ENCODE measurements around the gene AIG1.

DNA sequence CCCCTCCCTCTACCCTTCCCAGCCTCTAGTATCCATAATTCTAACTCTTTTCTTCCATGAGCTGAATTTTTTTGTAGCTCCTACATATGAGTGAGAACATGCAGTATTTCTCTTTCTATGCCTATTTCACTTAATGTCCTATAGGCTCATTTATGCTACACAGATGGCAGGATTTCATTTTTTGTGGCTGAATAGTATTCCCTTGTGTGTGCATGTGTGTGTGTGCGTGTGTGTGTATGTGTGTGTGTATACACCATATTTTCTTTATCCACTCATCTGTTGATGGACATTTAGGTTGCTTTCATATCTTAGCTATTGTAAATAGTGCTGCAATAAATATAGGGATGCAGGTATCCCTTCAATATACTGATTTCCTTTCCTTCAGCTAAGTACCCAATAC lies 288.8 kb downstream of the AIG1 start:
- TF ChIP-seq, protein P1, sequence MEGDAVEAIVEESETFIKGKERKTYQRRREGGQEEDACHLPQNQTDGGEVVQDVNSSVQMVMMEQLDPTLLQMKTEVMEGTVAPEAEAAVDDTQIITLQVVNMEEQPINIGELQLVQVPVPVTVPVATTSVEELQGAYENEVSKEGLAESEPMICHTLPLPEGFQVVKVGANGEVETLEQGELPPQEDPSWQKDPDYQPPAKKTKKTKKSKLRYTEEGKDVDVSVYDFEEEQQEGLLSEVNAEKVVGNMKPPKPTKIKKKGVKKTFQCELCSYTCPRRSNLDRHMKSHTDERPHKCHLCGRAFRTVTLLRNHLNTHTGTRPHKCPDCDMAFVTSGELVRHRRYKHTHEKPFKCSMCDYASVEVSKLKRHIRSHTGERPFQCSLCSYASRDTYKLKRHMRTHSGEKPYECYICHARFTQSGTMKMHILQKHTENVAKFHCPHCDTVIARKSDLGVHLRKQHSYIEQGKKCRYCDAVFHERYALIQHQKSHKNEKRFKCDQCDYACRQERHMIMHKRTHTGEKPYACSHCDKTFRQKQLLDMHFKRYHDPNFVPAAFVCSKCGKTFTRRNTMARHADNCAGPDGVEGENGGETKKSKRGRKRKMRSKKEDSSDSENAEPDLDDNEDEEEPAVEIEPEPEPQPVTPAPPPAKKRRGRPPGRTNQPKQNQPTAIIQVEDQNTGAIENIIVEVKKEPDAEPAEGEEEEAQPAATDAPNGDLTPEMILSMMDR (conservative IDR thresholded peaks at IDR 0.05; ENCODE audit: low read depth, low read length), result no peak
- TF ChIP-seq POLR2A (IDR thresholded peaks at IDR 0.05; ENCODE audit: low read depth, low read length), result no peak
- no peak for TF ChIP-seq SMC3 (IDR thresholded peaks at IDR 0.05; ENCODE audit: low read depth, low read length)
- TF ChIP-seq RFX5 (IDR thresholded peaks at IDR 0.05; ENCODE audit: low read depth, low read length), result no peak
- TF ChIP-seq NFE2L2 (IDR thresholded peaks at IDR 0.05; ENCODE audit: low read depth, low read length), result no peak
- TF ChIP-seq, protein P2, sequence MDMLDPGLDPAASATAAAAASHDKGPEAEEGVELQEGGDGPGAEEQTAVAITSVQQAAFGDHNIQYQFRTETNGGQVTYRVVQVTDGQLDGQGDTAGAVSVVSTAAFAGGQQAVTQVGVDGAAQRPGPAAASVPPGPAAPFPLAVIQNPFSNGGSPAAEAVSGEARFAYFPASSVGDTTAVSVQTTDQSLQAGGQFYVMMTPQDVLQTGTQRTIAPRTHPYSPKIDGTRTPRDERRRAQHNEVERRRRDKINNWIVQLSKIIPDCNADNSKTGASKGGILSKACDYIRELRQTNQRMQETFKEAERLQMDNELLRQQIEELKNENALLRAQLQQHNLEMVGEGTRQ (IDR thresholded peaks at IDR 0.05; ENCODE audit: low read depth, low read length), result no peak
- TF ChIP-seq MAFK (IDR thresholded peaks at IDR 0.05; ENCODE audit: low read depth, low read length), result no peak
- TF ChIP-seq RCOR1 (IDR thresholded peaks at IDR 0.05; ENCODE audit: insufficient replicate concordance, low read length), result no peak
- TF ChIP-seq MXI1 (IDR thresholded peaks at IDR 0.05; ENCODE audit: borderline replicate concordance, low read depth, low read length), result no peak
- no peak for TF ChIP-seq FOS (IDR thresholded peaks at IDR 0.05; ENCODE audit: low read depth, low read length)
- TF ChIP-seq RAD21 (IDR thresholded peaks at IDR 0.05; ENCODE audit: low read length), result no peak
- TF ChIP-seq, protein P3, sequence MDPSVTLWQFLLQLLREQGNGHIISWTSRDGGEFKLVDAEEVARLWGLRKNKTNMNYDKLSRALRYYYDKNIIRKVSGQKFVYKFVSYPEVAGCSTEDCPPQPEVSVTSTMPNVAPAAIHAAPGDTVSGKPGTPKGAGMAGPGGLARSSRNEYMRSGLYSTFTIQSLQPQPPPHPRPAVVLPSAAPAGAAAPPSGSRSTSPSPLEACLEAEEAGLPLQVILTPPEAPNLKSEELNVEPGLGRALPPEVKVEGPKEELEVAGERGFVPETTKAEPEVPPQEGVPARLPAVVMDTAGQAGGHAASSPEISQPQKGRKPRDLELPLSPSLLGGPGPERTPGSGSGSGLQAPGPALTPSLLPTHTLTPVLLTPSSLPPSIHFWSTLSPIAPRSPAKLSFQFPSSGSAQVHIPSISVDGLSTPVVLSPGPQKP (IDR thresholded peaks at IDR 0.05; ENCODE audit: borderline replicate concordance, low read depth, low read length), result no peak
- no peak for TF ChIP-seq CEBPB (IDR thresholded peaks at IDR 0.05; ENCODE audit: low read depth, low read length)
